Measurements from ENCODE around the gene IQSEC3.
"Not testable (repeated sequence)": the region's sequence is repeated elsewhere in the genome, so short reads cannot be mapped to it uniquely, and the experiment has no call there.

The IQSEC3 gene

GRCh38 chr12:53735-54730 is 12.5 kb upstream of the IQSEC3 start:
- no peak for DNase-seq

DNA sequence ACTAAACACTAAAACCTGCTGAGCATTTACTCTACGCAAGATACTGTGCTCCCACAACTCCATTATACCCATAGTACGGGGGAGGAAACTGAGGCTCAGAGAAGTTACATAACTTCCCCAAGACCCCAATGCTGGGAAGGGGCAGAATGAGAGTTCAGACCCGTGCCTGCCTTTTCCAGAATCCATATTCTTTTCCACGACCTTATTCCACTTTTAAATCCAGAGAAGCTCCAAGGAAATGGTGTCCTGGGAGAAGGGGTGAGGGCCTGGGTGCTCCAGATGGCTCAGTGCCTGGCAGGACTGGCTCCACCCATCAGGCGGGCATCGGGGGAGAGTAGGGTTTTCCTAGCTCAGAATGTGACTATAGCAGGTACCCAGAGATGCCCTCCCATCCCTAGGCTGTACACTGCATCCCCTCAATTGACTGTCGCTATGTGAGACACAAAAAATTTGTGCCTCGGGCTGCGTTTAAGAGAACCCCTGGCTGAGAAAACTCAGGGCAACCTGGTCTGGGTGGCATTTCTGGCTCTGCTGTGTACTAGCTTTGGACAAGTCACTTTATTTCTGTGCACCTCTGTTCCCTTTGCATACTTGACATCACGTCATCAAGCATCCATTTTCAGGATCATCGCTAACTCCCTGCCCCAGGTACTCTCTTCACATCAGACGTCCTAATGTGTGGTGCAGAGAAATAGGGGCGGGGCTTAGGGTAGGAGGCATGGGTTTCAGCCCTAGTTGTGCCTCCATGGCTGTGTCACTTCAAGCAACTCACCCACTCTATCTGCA is 11.6 kb upstream of the IQSEC3 start:
- no peak for DNase-seq

DNA sequence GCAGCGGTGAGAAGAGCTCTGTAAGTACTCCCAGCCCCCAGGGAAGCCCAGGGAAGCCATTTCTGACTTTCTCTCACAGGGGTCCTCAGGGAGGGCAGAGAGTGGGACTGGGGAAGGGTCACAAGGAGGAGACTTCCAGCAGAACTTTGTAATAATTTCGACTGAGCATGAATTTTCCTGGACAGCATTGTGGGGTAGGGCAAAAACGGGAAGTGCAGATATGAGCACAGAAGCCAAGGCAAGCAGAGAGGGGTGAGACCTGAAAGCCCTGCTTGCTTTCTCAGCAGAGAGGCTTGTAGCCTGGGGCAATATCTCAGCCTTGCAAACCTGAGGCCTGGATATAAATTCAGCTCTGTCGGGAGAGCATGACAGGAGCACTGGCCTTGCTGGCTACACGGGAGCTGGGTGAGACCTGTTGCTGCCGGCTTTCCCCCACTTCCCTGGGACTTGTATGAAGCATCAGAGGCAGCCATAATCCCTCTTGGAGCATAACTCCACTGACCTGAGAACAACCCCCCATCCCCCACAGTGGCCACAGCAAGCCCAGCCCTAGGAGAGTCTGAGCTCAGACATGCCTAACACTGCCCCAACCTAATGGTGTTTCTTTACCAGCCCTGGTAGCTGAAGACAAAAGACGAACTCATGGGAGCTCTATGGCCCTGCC is 9.8 kb upstream of the IQSEC3 start:
- no peak for DNase-seq

GRCh38 chr12:57539-57938 is 9.0 kb upstream of the IQSEC3 start:
- DNase-seq: no peak

- DNase-seq: no peak
Observed at GRCh38 chr12:58832-59231, 7.7 kb upstream of the IQSEC3 start.

- not testable (repeated sequence) for DNase-seq
Observed at GRCh38 chr12:61845-62244, 4.7 kb upstream of the IQSEC3 start.

GRCh38 chr12:65491-66063 is 990 bp upstream of the IQSEC3 start:
- DNase-seq: not testable (repeated sequence)

DNA sequence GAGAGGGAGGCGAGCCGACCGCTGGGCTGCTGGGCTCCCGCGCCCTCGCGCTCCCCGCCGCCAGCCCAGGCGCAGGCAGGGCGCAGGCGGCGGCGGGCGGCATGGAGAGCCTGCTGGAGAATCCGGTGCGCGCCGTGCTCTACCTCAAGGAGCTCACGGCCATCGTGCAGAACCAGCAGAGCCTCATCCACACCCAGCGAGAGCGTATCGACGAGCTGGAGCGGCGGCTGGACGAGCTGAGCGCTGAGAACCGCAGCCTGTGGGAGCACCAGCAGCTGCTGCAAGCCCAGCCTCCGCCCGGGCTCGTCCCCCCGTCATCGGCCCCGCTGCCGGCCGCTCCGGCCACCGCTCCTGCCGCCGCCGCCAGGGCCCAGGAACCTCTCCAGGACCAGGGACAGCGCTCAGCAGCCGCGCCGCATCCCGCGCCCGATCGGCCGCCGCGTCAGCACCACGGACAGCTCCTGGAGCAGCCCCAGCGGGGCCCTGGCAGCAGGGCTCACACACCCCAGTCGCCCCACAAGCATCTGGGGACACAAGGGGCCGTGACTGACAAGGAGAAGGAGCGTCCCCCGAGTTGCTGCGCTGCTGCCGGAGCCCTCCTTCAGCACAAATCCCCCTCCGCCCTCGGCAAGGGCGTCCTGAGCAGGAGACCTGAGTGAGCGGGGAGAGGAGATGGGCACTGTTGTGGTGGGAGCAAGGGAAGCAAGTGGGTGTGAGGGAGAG is 376 bp downstream of the IQSEC3 start:
- not testable (repeated sequence) for DNase-seq

DNA sequence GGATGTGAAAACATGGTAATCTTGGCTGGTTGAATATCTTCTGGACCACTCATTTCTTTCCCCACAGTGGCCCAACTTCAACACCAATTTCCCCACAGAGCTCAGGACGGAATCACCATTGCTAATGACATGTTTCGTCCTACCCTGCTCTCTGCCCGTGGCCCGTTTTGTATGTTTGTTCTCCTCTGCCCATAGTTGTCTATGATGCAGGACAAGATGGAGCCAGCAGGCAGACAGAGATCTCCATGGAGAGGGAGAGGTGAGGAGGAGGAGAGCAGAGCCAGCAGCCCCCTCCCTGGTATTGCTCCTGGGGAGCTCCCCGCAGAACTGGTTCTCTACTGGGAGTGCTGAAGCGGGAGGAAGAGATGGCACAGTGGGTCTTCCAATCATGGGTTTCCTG is 3.1 kb downstream of the IQSEC3 start:
- not testable (repeated sequence) for DNase-seq

- DNase-seq: not testable (repeated sequence)
Observed at GRCh38 chr12:70541-70940, 4.0 kb downstream of the IQSEC3 start.

GRCh38 chr12:72018-72417 is 5.5 kb downstream of the IQSEC3 start:
- not testable (repeated sequence) for DNase-seq

DNA sequence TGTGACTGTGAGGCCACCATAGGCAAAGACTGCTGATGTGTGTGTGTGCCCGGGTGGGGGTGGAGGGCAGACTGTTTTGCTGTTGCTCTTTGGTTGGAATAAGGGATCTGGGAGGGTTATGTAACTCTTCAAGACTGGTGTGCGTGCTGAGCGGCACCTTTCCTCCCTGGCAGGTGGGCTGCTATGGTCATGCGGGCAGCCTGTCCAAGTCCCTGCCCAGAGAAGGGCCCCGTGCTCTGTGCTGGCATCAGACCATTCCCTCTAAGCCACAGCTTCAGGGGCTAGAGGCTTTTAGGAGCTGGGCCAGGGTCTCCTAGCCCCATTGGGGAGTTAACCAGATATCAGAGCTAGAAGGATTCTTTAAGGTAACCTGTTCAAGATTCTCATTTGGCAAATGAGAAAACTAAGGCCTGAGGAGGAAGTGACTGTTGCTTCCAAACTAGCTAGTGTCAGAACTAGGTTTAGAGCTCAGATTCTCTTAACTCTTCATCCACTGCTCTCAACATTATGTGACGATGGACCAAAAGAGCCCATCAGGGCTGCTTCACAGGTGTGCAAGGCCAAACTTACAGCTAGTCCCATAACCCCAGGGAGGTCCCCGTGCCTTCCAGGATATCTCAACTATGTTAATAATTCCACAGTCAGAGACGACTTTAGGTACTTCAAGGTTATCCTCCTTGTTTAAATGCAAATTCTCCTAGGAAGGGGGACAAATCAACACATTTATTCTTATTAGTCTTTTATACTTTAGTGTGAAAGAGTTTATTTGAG is 8.0 kb downstream of the IQSEC3 start:
- DNase-seq: not testable (repeated sequence)

DNA sequence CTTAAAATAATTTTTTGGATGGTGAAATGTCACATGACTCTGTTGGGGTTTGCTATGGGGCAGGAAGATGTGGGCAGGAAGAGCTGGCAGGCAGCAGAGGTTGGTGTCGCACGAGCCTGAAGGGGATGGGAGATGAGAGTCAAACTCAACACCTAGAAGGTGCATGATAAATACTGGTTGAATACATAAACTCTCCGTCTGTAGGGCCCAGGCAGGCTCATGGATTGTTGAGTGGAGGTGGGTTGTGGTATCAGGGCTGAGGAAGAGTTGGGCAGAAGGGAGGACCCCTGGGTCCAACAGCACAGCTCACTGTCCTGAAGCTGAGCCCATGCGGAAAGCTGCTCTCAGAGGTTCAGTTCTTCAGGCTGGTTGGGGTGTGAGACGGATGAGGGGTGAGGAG is 9.0 kb downstream of the IQSEC3 start:
- not testable (repeated sequence) for DNase-seq

DNA sequence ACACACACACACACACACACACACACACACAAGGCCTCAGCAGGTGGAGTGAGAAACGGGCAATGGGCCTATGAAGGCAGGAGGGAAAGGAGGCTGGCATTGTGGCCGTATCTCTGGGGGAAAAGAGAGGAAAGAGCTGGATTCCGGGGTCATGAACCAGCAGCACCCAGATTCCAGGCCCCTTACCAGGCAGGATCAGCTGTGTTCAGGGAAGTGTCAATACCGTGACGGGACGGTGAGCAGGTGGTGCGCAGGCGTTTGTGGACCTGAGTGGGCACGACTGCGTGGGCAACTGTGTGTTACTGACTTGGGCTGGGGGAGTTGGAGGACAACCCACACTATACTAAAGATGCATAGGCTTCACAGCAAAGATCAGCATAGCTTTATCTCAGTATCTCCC is 9.5 kb downstream of the IQSEC3 start:
- DNase-seq: not testable (repeated sequence)

GRCh38 chr12:76551-76950 is 10.0 kb downstream of the IQSEC3 start:
- not testable (repeated sequence) for DNase-seq

DNA sequence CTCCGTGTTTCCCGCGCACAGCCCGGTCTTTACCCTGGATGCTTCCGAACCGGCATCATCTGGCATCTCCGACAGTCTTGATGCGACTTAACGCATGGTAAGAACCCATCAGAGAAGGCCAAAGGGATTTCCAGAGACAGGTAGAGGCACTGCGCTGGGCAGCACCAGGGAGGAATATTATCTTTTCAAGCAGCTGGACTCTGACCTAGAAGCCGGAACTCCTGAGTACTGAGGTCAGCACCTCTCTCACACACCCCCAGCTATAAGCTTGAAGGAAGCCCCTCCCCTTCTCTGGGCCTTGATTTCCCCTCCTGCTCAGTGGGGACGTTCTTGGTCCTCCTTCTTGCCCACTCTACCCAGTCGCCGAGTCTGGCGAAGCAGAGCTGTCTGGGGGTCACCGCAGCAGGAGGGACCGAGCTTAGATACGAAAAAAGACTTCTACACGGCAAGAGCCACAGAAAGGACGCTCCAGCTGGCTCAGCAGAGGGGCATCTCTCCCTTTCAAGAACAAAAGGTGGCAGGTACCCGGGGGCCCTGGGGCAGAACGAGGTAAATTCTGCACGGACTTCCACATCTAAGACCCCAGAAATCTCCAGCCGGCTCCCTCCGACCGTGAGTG is 10.6 kb downstream of the IQSEC3 start:
- not testable (repeated sequence) for DNase-seq

GRCh38 chr12:77769-78383 is 11.3 kb downstream of the IQSEC3 start:
- not testable (repeated sequence) for DNase-seq

GRCh38 chr12:78981-79380 is 12.4 kb downstream of the IQSEC3 start:
- DNase-seq: no peak

DNA sequence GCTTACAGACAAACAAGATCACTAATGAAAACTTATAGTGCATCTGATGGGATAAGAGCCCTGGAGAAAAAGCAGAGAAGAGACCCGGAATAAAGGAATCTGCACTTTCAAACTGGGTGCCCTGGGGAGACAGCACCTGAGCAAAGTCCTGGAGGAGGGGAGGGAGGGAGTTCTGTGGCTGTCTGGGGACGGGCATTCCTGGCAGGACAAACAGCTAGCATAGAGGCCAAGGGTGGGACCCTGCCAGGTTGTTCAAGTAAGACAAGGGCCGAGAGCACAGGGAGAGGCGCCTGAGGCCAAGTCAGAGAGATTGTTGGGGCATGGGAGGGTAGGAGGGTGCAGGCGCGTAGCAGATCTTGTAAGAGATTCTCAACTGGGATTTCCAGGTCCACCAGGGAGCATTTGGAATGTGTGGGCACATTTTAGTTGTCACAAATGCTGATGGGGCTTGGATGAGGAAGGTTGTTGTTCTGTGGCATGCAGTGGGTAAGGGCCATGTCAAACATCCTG is 14.2 kb downstream of the IQSEC3 start:
- no peak for DNase-seq

DNA sequence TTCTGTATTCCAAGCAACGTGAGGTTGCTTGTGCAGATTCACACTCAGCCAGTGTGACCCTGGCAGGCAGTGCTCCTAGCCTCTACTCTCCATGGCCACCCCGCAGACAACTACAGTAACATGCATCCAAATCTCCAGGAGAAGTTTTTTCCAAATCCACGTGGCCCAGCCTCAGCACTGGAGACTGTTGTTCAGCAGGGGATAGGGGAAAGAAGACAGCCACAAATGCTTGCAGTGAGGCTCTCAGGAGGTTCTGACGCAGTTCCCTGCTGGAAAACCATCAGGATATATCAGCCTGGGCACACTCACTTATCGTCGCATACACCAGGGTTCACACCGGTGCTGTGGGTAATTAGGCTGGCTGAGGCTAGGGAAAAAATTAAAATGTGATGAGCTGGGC is 16.2 kb downstream of the IQSEC3 start:
- no peak for DNase-seq
